K562 (cell line): ENCODE data around the gene PTOV1. TPM values are rescaled to one million over a fixed set of nuclear protein-coding genes. Genes with fewer than 3 reads are reported as not detected.

ENCODE experiments used
- CHD4 ChIP-seq: fragments of 200-600 bp; sonication (generic); IDR thresholded peaks from 3 replicates; pipeline ENCODE4 v1.6.1; 2012; ENCODE audit warnings: low read depth, mild to moderate bottlenecking, mixed read lengths, low read length, inconsistent platforms; ENCODE audit not compliant: insufficient read depth, insufficient replicate concordance, poor library complexity, severe bottlenecking
- SRSF3 ChIP-seq: fragments of 200-400 bp; formaldehyde crosslinking; IDR thresholded peaks from 2 replicates; pipeline ENCODE4 v1.6.1; 2016; ENCODE audit warnings: mild to moderate bottlenecking, low read length, moderate library complexity; ENCODE audit not compliant: insufficient read depth
- polyA plus RNA-seq, 8 experiments: library from polyadenylated mRNA; depleted of rRNA in 4 of 8; stranded (reverse) in 5 of 8; unstranded in 3 of 8; fragments of >200 nt; fragmentation: Nextera tagmentation in 2 of 8; fragmentation: Illumina TruSeq in 1 of 8; extraction: Ambion mirVana in 2 of 8; extraction: Trizol in 1 of 8; gene quantifications; 2 replicates each; pipeline versions ENCODE4 v1.2.1 to v1.2.3, GENCODE V29; 2011 to 2014; ENCODE audit warnings: inconsistent platforms in 1 of 8, missing spikeins in 1 of 8
- total RNA-seq, 7 experiments: library from RNA; depleted of rRNA in 6 of 7; stranded (reverse); fragments of >200 nt in 6 of 7; fragmentation: Illumina TruSeq in 2 of 7; extraction: Trizol in 2 of 7; gene quantifications; 2 replicates each; pipeline versions ENCODE4 v1.2.1 to v1.2.3, GENCODE V29; 2011 to 2021; ENCODE audit warnings: low replicate concordance in 1 of 7
- TF ChIP-seq, protein P1 (sequence below): fragments of 200-600 bp; sonication (generic); IDR thresholded peaks from one replicate; pipeline ENCODE4 v1.6.1; 2012; ENCODE audit warnings: mild to moderate bottlenecking, low read depth, low read length, inconsistent platforms
- TF ChIP-seq, protein P2 (sequence below): sonication (generic); formaldehyde crosslinking; IDR thresholded peaks from 2 replicates; pipeline ENCODE4 v1.8.1; 2023; ENCODE audit warnings: mild to moderate bottlenecking, missing genetic modification reagents
- TF ChIP-seq, protein P3 (sequence below): fragments of 250-450 bp; sonication (Bioruptor Pico); IDR thresholded peaks from 2 replicates; pipeline ENCODE4 v1.6.1; 2021; ENCODE audit warnings: mild to moderate bottlenecking
- TF ChIP-seq, protein P4 (sequence below): IDR thresholded peaks from 3 replicates; pipeline ENCODE4 v1.6.1; 2011; ENCODE audit warnings: borderline replicate concordance, mild to moderate bottlenecking, moderate library complexity; ENCODE audit not compliant: insufficient read length; ENCODE audit errors: extremely low read depth

Gene PTOV1
- total and polyA plus RNA-seq, 9 of the 15 experiments (the other 6 are each of a cell fraction or from before 2014, with no cell fraction given) = 4.9 to 169 (median 43.5) TPM

DNA sequence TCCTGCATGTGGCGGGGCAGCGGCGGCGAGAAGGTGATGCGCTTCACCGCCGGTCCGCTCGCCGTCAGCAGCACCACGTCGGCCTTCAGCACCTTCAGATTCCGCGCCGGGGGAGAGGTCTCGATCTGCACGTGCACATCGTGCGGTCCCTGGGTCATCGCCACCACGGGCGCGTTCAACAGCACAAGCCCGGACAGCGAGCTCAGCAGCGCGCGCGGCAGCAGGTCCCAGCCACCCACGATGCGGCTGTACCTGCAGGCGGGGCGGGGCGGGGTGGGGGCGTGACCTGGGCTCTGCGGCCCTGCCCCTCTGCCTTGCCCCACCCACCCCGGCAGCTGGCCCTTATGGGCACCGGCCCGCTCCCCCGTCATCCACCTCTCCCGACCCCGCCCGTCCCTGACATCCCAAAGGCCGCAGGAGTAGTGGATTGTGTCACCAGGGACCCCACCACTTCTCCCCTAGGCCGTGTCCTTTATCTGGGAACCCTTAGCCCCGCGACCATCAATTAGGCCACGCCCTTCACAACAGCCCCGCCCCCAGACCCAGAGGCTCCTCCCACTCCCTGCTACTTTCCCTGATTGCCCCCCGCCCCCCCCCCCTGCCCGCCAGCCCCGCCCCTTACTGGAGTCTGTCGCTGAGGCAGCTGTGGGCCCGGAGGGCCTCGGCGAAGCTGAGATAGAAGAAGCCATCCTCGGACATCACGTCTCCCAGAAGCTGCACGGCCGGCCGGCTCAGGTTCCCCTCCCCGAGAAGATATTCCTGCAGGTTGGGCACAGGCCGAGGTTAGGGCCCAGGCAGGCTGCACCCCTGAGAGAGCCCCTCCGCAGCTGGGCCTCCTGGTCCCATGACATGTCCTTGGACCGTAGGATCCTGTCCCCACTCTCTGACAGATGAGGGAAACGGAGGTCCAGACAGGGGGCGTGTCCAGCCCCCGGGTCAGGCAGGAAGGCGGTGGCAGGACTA is 39.7 kb downstream of the PTOV1 start (continued):
- TF ChIP-seq, protein P1, sequence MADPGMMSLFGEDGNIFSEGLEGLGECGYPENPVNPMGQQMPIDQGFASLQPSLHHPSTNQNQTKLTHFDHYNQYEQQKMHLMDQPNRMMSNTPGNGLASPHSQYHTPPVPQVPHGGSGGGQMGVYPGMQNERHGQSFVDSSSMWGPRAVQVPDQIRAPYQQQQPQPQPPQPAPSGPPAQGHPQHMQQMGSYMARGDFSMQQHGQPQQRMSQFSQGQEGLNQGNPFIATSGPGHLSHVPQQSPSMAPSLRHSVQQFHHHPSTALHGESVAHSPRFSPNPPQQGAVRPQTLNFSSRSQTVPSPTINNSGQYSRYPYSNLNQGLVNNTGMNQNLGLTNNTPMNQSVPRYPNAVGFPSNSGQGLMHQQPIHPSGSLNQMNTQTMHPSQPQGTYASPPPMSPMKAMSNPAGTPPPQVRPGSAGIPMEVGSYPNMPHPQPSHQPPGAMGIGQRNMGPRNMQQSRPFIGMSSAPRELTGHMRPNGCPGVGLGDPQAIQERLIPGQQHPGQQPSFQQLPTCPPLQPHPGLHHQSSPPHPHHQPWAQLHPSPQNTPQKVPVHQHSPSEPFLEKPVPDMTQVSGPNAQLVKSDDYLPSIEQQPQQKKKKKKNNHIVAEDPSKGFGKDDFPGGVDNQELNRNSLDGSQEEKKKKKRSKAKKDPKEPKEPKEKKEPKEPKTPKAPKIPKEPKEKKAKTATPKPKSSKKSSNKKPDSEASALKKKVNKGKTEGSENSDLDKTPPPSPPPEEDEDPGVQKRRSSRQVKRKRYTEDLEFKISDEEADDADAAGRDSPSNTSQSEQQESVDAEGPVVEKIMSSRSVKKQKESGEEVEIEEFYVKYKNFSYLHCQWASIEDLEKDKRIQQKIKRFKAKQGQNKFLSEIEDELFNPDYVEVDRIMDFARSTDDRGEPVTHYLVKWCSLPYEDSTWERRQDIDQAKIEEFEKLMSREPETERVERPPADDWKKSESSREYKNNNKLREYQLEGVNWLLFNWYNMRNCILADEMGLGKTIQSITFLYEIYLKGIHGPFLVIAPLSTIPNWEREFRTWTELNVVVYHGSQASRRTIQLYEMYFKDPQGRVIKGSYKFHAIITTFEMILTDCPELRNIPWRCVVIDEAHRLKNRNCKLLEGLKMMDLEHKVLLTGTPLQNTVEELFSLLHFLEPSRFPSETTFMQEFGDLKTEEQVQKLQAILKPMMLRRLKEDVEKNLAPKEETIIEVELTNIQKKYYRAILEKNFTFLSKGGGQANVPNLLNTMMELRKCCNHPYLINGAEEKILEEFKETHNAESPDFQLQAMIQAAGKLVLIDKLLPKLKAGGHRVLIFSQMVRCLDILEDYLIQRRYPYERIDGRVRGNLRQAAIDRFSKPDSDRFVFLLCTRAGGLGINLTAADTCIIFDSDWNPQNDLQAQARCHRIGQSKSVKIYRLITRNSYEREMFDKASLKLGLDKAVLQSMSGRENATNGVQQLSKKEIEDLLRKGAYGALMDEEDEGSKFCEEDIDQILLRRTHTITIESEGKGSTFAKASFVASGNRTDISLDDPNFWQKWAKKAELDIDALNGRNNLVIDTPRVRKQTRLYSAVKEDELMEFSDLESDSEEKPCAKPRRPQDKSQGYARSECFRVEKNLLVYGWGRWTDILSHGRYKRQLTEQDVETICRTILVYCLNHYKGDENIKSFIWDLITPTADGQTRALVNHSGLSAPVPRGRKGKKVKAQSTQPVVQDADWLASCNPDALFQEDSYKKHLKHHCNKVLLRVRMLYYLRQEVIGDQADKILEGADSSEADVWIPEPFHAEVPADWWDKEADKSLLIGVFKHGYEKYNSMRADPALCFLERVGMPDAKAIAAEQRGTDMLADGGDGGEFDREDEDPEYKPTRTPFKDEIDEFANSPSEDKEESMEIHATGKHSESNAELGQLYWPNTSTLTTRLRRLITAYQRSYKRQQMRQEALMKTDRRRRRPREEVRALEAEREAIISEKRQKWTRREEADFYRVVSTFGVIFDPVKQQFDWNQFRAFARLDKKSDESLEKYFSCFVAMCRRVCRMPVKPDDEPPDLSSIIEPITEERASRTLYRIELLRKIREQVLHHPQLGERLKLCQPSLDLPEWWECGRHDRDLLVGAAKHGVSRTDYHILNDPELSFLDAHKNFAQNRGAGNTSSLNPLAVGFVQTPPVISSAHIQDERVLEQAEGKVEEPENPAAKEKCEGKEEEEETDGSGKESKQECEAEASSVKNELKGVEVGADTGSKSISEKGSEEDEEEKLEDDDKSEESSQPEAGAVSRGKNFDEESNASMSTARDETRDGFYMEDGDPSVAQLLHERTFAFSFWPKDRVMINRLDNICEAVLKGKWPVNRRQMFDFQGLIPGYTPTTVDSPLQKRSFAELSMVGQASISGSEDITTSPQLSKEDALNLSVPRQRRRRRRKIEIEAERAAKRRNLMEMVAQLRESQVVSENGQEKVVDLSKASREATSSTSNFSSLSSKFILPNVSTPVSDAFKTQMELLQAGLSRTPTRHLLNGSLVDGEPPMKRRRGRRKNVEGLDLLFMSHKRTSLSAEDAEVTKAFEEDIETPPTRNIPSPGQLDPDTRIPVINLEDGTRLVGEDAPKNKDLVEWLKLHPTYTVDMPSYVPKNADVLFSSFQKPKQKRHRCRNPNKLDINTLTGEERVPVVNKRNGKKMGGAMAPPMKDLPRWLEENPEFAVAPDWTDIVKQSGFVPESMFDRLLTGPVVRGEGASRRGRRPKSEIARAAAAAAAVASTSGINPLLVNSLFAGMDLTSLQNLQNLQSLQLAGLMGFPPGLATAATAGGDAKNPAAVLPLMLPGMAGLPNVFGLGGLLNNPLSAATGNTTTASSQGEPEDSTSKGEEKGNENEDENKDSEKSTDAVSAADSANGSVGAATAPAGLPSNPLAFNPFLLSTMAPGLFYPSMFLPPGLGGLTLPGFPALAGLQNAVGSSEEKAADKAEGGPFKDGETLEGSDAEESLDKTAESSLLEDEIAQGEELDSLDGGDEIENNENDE = no peak
- TF ChIP-seq, protein P2, sequence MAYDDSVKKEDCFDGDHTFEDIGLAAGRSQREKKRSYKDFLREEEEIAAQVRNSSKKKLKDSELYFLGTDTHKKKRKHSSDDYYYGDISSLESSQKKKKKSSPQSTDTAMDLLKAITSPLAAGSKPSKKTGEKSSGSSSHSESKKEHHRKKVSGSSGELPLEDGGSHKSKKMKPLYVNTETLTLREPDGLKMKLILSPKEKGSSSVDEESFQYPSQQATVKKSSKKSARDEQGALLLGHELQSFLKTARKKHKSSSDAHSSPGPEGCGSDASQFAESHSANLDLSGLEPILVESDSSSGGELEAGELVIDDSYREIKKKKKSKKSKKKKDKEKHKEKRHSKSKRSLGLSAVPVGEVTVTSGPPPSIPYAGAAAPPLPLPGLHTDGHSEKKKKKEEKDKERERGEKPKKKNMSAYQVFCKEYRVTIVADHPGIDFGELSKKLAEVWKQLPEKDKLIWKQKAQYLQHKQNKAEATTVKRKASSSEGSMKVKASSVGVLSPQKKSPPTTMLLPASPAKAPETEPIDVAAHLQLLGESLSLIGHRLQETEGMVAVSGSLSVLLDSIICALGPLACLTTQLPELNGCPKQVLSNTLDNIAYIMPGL (CRISPR knock-in tag) = peak; percentile 68; the same call in 1 of the 2 replicates
- TF ChIP-seq SRSF3 (no peak), CHD4 (no peak)
- TF ChIP-seq, protein P3, sequence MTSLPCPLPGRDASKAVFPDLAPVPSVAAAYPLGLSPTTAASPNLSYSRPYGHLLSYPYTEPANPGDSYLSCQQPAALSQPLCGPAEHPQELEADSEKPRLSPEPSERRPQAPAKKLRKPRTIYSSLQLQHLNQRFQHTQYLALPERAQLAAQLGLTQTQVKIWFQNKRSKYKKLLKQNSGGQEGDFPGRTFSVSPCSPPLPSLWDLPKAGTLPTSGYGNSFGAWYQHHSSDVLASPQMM = no peak
- TF ChIP-seq, protein P4, sequence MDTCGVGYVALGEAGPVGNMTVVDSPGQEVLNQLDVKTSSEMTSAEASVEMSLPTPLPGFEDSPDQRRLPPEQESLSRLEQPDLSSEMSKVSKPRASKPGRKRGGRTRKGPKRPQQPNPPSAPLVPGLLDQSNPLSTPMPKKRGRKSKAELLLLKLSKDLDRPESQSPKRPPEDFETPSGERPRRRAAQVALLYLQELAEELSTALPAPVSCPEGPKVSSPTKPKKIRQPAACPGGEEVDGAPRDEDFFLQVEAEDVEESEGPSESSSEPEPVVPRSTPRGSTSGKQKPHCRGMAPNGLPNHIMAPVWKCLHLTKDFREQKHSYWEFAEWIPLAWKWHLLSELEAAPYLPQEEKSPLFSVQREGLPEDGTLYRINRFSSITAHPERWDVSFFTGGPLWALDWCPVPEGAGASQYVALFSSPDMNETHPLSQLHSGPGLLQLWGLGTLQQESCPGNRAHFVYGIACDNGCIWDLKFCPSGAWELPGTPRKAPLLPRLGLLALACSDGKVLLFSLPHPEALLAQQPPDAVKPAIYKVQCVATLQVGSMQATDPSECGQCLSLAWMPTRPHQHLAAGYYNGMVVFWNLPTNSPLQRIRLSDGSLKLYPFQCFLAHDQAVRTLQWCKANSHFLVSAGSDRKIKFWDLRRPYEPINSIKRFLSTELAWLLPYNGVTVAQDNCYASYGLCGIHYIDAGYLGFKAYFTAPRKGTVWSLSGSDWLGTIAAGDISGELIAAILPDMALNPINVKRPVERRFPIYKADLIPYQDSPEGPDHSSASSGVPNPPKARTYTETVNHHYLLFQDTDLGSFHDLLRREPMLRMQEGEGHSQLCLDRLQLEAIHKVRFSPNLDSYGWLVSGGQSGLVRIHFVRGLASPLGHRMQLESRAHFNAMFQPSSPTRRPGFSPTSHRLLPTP = peak; percentile 13
